K562 (cell line): ENCODE measurements around the gene KLK2. TPM values are rescaled to one million over a fixed set of nuclear protein-coding genes. Genes with fewer than 3 reads are reported as not detected.

Experiments used
- ATAC-seq: fragments of 200-7000 bp; cut with Tn5 transposase; 3 replicates; pipeline ENCODE4 v1.9.1; 2020; ENCODE audit warnings: moderate library complexity
- BruUV-seq: library from RNA; stranded (reverse); fragments of 400-500 nt; replicated peaks from 2 replicates; lab custom pipeline; 2021; lab: Mats Ljungman, UMichigan
- CTCF ChIA-PET: fragments of 300-600 bp; formaldehyde crosslinking; extraction: SDS; loops from one replicate; lab custom pipeline; 2021; ENCODE audit warnings: low intra/inter-chr PET ratio; lab: Yijun Ruan, JAX
- POLR2A ChIA-PET: fragments of 300-600, 350-650 bp; sonication (Branson Sonifier 250); formaldehyde crosslinking; extraction: SDS; loops from one replicate; lab custom pipeline; 2021; ENCODE audit warnings: antibody characterized with exemption, inconsistent platforms; lab: Yijun Ruan, JAX
- DNase-seq, 4 experiments: peaks; one replicate each; pipeline versions ENCODE4 v3.0.0 to v3.0.0-alpha.2; 2011 to 2018; ENCODE audit warnings: low spot score in 3 of 4, mixed read lengths in 3 of 4; ENCODE audit errors: extremely low read depth in 1 of 4
- FAIRE-seq: peaks from 2 replicates; lab custom pipeline; 2011; peaks lifted over from hg19 to GRCh38; lab: Jason Lieb, UNC
- H2AFZ ChIP-seq: 2 replicates; pipeline ENCODE4 v1.6.0; 2011; ENCODE audit warnings: low read depth, low read length, control low read depth, inconsistent platforms
- H3K27ac ChIP-seq: fragments of 200-600 bp; 3 replicates; pipeline ENCODE4 v1.8.0; 2011; ENCODE audit warnings: low read depth, mild to moderate bottlenecking, control low read depth, inconsistent platforms, low read length, moderate library complexity, mixed read lengths; ENCODE audit errors: extremely low read depth
- H3K27me3 ChIP-seq, 2 experiments: fragments of 300-600 bp in 1 of 2; 2 replicates in 1 of 2; 3 replicates in 1 of 2; pipeline versions ENCODE4 v1.6.0 to v1.8.0; 2011; ENCODE audit warnings: inconsistent platforms in 2 of 2, low read length in 2 of 2, mild to moderate bottlenecking in 1 of 2, mixed read lengths in 1 of 2, moderate library complexity in 1 of 2; ENCODE audit not compliant: control insufficient read depth in 2 of 2, insufficient read depth in 2 of 2
- H3K36me3 ChIP-seq: fragments of 300-600 bp; 3 replicates; pipeline ENCODE4 v1.8.0; 2011; ENCODE audit warnings: mild to moderate bottlenecking, low read length, inconsistent platforms; ENCODE audit not compliant: control insufficient read depth, insufficient read depth
- H3K4me1 ChIP-seq, 2 experiments: fragments of 200-600 bp in 1 of 2; replicated peaks in 1 of 2; 2 replicates in 1 of 2; 3 replicates in 1 of 2; pipeline versions ENCODE4 v1.5.1 to v1.8.0; 2011; ENCODE audit warnings: inconsistent platforms in 2 of 2, low read length in 2 of 2, mild to moderate bottlenecking in 1 of 2, mixed read lengths in 1 of 2, moderate library complexity in 1 of 2; ENCODE audit not compliant: control insufficient read depth in 2 of 2, insufficient read depth in 2 of 2
- H3K4me2 ChIP-seq: 2 replicates; pipeline ENCODE4 v1.6.1; 2011; ENCODE audit warnings: low read length, control low read depth, inconsistent platforms, mixed read lengths; ENCODE audit not compliant: insufficient read depth
- H3K4me3 ChIP-seq: fragments of 200-600 bp; sonication (generic), shearing (Covaris generic); 2 replicates; pipeline ENCODE4 v1.5.1; 2016; ENCODE audit warnings: control low read depth, inconsistent platforms
- H3K79me2 ChIP-seq: fragments of 200-600 bp; 3 replicates; pipeline ENCODE4 v1.8.0; 2011; ENCODE audit warnings: low read length, inconsistent platforms; ENCODE audit not compliant: control insufficient read depth, insufficient read depth
- H3K9ac ChIP-seq, 2 experiments: 2 replicates each; pipeline versions ENCODE4 v1.6.0 to v1.6.1; 2011; ENCODE audit warnings: low read depth in 2 of 2, low read length in 2 of 2, control low read depth in 1 of 2, inconsistent platforms in 1 of 2, mild to moderate bottlenecking in 1 of 2, mixed read lengths in 1 of 2; ENCODE audit not compliant: insufficient read depth in 1 of 2
- H3K9me1 ChIP-seq: one replicate; pipeline ENCODE4 v1.6.0; 2011; ENCODE audit warnings: inconsistent platforms, mild to moderate bottlenecking, low read length, moderate library complexity; ENCODE audit not compliant: control insufficient read depth, insufficient read depth
- H3K9me3 ChIP-seq: replicated peaks from 2 replicates; pipeline ENCODE4 v1.5.1; 2011; ENCODE audit warnings: low read depth, low read length, inconsistent platforms; ENCODE audit not compliant: control insufficient read depth, insufficient read depth
- H4K20me1 ChIP-seq: replicated peaks from 2 replicates; pipeline ENCODE4 v1.6.1; 2011; ENCODE audit warnings: low read length, inconsistent platforms, mixed read lengths; ENCODE audit not compliant: control insufficient read depth, insufficient read depth
- CCNT2 ChIP-seq: IDR thresholded peaks from 2 replicates; pipeline ENCODE4 v1.6.1; 2011; ENCODE audit warnings: borderline replicate concordance, low read depth, mild to moderate bottlenecking, moderate library complexity, mixed read lengths, low read length; ENCODE audit not compliant: insufficient read length; ENCODE audit errors: extremely low read depth
- EP400 ChIP-seq: fragments of 450-650 bp; IDR thresholded peaks from 2 replicates; pipeline ENCODE4 v1.6.1; 2017; ENCODE audit warnings: antibody characterized with exemption, mild to moderate bottlenecking, moderate library complexity
- FIP1L1 ChIP-seq: fragments of 200-400 bp; formaldehyde crosslinking; IDR thresholded peaks from 2 replicates; pipeline ENCODE4 v1.6.1; 2018; ENCODE audit warnings: mild to moderate bottlenecking, low read depth, low read length; ENCODE audit not compliant: poor library complexity, severe bottlenecking
- GMEB1 ChIP-seq: fragments of 250-450 bp; sonication (Bioruptor Pico); IDR thresholded peaks from 2 replicates; pipeline ENCODE4 v1.4.0; 2020; ENCODE audit warnings: mild to moderate bottlenecking
- HDAC2 ChIP-seq: fragments of 450-650 bp; IDR thresholded peaks from 2 replicates; pipeline ENCODE4 v1.6.1; 2016; ENCODE audit warnings: mild to moderate bottlenecking
- HIVEP1 ChIP-seq: fragments of 250-450 bp; sonication (Bioruptor Pico); IDR thresholded peaks from 2 replicates; pipeline ENCODE4 v1.4.0; 2020; ENCODE audit warnings: mild to moderate bottlenecking
- HNRNPH1 ChIP-seq: fragments of 200-400 bp; formaldehyde crosslinking; optimal IDR thresholded peaks from 2 replicates; pipeline ENCODE3; 2017; ENCODE audit warnings: low read depth, mild to moderate bottlenecking, low read length, moderate library complexity
- KAT2B ChIP-seq: IDR thresholded peaks from one replicate; pipeline ENCODE4 v1.6.1; 2012; ENCODE audit warnings: low read depth, mild to moderate bottlenecking, control low read depth, inconsistent platforms, low read length, moderate library complexity
- KLF1 ChIP-seq: fragments of 450-650 bp; IDR thresholded peaks from 2 replicates; pipeline ENCODE4 v1.6.1; 2016; ENCODE audit warnings: missing genetic modification characterization, missing compliant biosample characterization
- MYNN ChIP-seq, 2 experiments: sonication (generic); formaldehyde crosslinking in 1 of 2; IDR thresholded peaks; 2 replicates each; pipeline versions ENCODE4 v1.5.0 to v1.6.1; 2016 to 2020; ENCODE audit warnings: antibody characterized with exemption in 1 of 2, missing genetic modification reagents in 1 of 2
- NCOA2 ChIP-seq, 2 experiments: fragments of 450-650 bp; IDR thresholded peaks; 2 replicates each; pipeline ENCODE4 v1.6.1; 2018; ENCODE audit warnings: mild to moderate bottlenecking in 2 of 2, moderate library complexity in 1 of 2; ENCODE audit not compliant: partially characterized antibody in 2 of 2
- NELFE ChIP-seq: IDR thresholded peaks from 2 replicates; pipeline ENCODE4 v1.6.1; 2011; ENCODE audit warnings: mild to moderate bottlenecking; ENCODE audit not compliant: insufficient read depth, insufficient read length
- NONO ChIP-seq, 2 experiments: fragments of 200-400 bp in 1 of 2; fragments of 450-650 bp in 1 of 2; formaldehyde crosslinking in 1 of 2; IDR thresholded peaks; 2 replicates each; pipeline ENCODE4 v1.6.1; 2017; ENCODE audit warnings: low read depth in 2 of 2, mild to moderate bottlenecking in 2 of 2, moderate library complexity in 2 of 2, low read length in 1 of 2
- RAD51 ChIP-seq: fragments of 450-650 bp; IDR thresholded peaks from 2 replicates; pipeline ENCODE4 v1.7.1; 2016; ENCODE audit warnings: low read depth, mild to moderate bottlenecking, borderline replicate concordance
- U2AF2 ChIP-seq: fragments of 200-400 bp; formaldehyde crosslinking; optimal IDR thresholded peaks from 2 replicates; pipeline ENCODE3; 2017; ENCODE audit warnings: low read depth, mild to moderate bottlenecking, low read length
- ZNF785 ChIP-seq: fragments of 250-450 bp; sonication (Bioruptor Pico); IDR thresholded peaks from 2 replicates; pipeline ENCODE4 v1.4.0; 2020; ENCODE audit warnings: mild to moderate bottlenecking
- WGBS: fragments of 100-300 bp; shearing (Covaris generic); methylation state at CpG from one replicate; pipeline ENCODE4 v1.1.6; 2016; ENCODE audit warnings: low coverage, mixed read lengths; ENCODE audit not compliant: insufficient coverage; ENCODE audit errors: missing lambda C conversion rate; 5-methylcytosine and 5-hydroxymethylcytosine counted together
- in situ Hi-C: fragments of 300-500 bp; cut with MboI; formaldehyde crosslinking; loops from 4 replicates; pipeline ENCODE4 v1.15.0; 2018; ENCODE audit warnings: inconsistent platforms, mixed read lengths
- intact Hi-C: fragments of 100-400 bp; cut with micrococcal nuclease; formaldehyde crosslinking; loops from 2 replicates; pipeline ENCODE4 v1.14.2; 2022
- polyA plus RNA-seq, 8 experiments: library from polyadenylated mRNA; depleted of rRNA in 4 of 8; stranded (reverse) in 5 of 8; unstranded in 3 of 8; fragments of >200 nt; fragmentation: Nextera tagmentation in 2 of 8; fragmentation: Illumina TruSeq in 1 of 8; extraction: Ambion mirVana in 2 of 8; extraction: Trizol in 1 of 8; gene quantifications; 2 replicates each; pipeline versions ENCODE4 v1.2.1 to v1.2.3, GENCODE V29; 2011 to 2014; ENCODE audit warnings: inconsistent platforms in 1 of 8, missing spikeins in 1 of 8
- total RNA-seq, 7 experiments: library from RNA; depleted of rRNA in 6 of 7; stranded (reverse); fragments of >200 nt in 6 of 7; fragmentation: Illumina TruSeq in 2 of 7; extraction: Trizol in 2 of 7; gene quantifications; 2 replicates each; pipeline versions ENCODE4 v1.2.1 to v1.2.3, GENCODE V29; 2011 to 2021; ENCODE audit warnings: low replicate concordance in 1 of 7
- TF ChIP-seq, protein P1 (sequence below): fragments of 450-650 bp; formaldehyde crosslinking; IDR thresholded peaks from 2 replicates; pipeline ENCODE4 v1.4.0; 2020; ENCODE audit warnings: mild to moderate bottlenecking, moderate library complexity
- TF ChIP-seq, protein P2 (sequence below), 2 experiments: fragments of 450-650 bp in 1 of 2; sonication (generic) in 1 of 2; formaldehyde crosslinking in 1 of 2; IDR thresholded peaks in 1 of 2; conservative IDR thresholded peaks in 1 of 2; 2 replicates each; pipeline versions ENCODE4 v1.6.1 to v1.8.1; 2016 to 2023; ENCODE audit warnings: mild to moderate bottlenecking in 2 of 2, moderate library complexity in 2 of 2, inconsistent platforms in 1 of 2, missing genetic modification reagents in 1 of 2

Gene KLK2
- total and polyA plus RNA-seq, 9 of the 15 experiments (the other 6 are each of a cell fraction or from before 2014, with no cell fraction given) = 0.11 to 0.47 (median 0.23) TPM; not detected in 1

GRCh38 chr19:50889638-50890037 is 16.4 kb downstream of the KLK2 start:
- BruUV-seq = no TSS peak

More at GRCh38 chr19:50889638-50890037, 16.4 kb downstream of the KLK2 start:
- WGBS = 2% methylated on average over 3 of the region's 3 CpGs
- no peak for TF ChIP-seq HDAC2
- no peak for TF ChIP-seq CCNT2
- TF ChIP-seq RAD51 = no peak
- no peak for TF ChIP-seq NCOA2 (IDR thresholded peaks at IDR 0.05; ENCODE audit: partially characterized antibody in 2 of 2)
- TF ChIP-seq, protein P1, sequence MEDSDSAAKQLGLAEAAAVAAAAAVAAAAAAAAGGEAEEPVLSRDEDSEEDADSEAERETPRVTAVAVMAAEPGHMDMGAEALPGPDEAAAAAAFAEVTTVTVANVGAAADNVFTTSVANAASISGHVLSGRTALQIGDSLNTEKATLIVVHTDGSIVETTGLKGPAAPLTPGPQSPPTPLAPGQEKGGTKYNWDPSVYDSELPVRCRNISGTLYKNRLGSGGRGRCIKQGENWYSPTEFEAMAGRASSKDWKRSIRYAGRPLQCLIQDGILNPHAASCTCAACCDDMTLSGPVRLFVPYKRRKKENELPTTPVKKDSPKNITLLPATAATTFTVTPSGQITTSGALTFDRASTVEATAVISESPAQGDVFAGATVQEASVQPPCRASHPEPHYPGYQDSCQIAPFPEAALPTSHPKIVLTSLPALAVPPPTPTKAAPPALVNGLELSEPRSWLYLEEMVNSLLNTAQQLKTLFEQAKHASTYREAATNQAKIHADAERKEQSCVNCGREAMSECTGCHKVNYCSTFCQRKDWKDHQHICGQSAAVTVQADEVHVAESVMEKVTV (CRISPR knock-in tag) = no peak
- TF ChIP-seq NONO (IDR thresholded peaks at IDR 0.05; ENCODE audit: low read depth in 2 of 2, low read length in 1 of 2) = no peak
- no peak for TF ChIP-seq ZNF785
- no peak for TF ChIP-seq FIP1L1
- no peak for TF ChIP-seq NELFE
- no peak for TF ChIP-seq HNRNPH1
- TF ChIP-seq GMEB1 (CRISPR knock-in tag) = no peak
- TF ChIP-seq KAT2B = no peak
- no peak for TF ChIP-seq U2AF2
- TF ChIP-seq, protein P2, sequence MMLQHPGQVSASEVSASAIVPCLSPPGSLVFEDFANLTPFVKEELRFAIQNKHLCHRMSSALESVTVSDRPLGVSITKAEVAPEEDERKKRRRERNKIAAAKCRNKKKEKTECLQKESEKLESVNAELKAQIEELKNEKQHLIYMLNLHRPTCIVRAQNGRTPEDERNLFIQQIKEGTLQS (IDR thresholded peaks at IDR 0.05) = no peak
- TF ChIP-seq, protein P2 (CRISPR knock-in tag; conservative IDR thresholded peaks at IDR 0.05) = no peak
- no peak for TF ChIP-seq KLF1 (tag)
- TF ChIP-seq HIVEP1 (CRISPR knock-in tag) = no peak
- TF ChIP-seq MYNN (IDR thresholded peaks at IDR 0.05) = no peak
- no peak for TF ChIP-seq MYNN (CRISPR knock-in tag; IDR thresholded peaks at IDR 0.05)
- TF ChIP-seq EP400 = no peak
- TF ChIP-seq, all 486 proteins: peak for 0
- no peaks in the 10 kb centered on the region for H4K20me1 ChIP-seq
- H3K79me2 ChIP-seq = no peaks in the 10 kb centered on the region
- no peak overlapping the region for H3K27ac ChIP-seq
- no peak overlapping the region for H3K4me2 ChIP-seq
- POLR2A ChIA-PET = interaction anchor here (0.6 to 1.2 kb wide), 3 partner anchors 86 to 195 kb away, joined by 3 to 4 read pairs (median 3); no protein-coding TSS in a partner anchor
- no peaks in the 10 kb centered on the region for H3K9me3 ChIP-seq
- no peak overlapping the region for H3K9ac ChIP-seq
- FAIRE-seq = no peak
- in situ Hi-C loops (no loop called here), intact Hi-C loops (no loop called here)
- CTCF ChIA-PET = no interaction called here
- no peak for ATAC-seq
- H3K27me3 ChIP-seq = peaks cover 0 to 39% of the 10 kb centered on the region in 2 experiments; a peak in 3 of 5 replicates
- H3K4me3 ChIP-seq = no peak overlapping the region
- no peaks in the 10 kb centered on the region for H3K36me3 ChIP-seq
- DNase-seq = no peak
- H3K4me1 ChIP-seq = no peaks in the 10 kb centered on the region; a peak in 2 of 5 replicates
- H3K9me1 ChIP-seq = no peaks in the 10 kb centered on the region
- no peak overlapping the region for H2AFZ ChIP-seq
